Measurements from ENCODE around the gene NEUROD6.

- TF ChIP-seq CTCF (IDR thresholded peaks at IDR 0.05 in 4 of 5, conservative IDR thresholded peaks at IDR 0.05 in 1 of 5) (no peak), POLR2A (IDR thresholded peaks at IDR 0.05) (no peak)
Measured at GRCh38 chr7:31305260-31305659, 35.3 kb downstream of the NEUROD6 start.

Data from gastrocnemius medialis (tissue), 4 donors.